Measurements from ENCODE around the gene PPP4R2.
A peak's percentile ranks its signal among the peaks of the same experiment; 100 is the strongest.

The PPP4R2 gene

GRCh38 chr3:73074781-73075180 is 78.2 kb downstream of the PPP4R2 start:
- H3K9me3 Mint-ChIP-seq = no peaks in the 10 kb centered on the region
- no peak for DNase-seq (ENCODE audit: low spot score)
- H3K4me1 Mint-ChIP-seq (ENCODE audit: low read depth) = peaks cover 8% of the 10 kb centered on the region
- H3K36me3 Mint-ChIP-seq (ENCODE audit: low read depth) = no peaks in the 10 kb centered on the region
- H3K27me3 Mint-ChIP-seq (ENCODE audit: low read depth) = no peaks in the 10 kb centered on the region
- H3K4me3 Mint-ChIP-seq = no peak overlapping the region
- H3K27ac Mint-ChIP-seq = no peak overlapping the region

- H3K27me3 Mint-ChIP-seq (ENCODE audit: low read depth) = no peaks in the 10 kb centered on the region
- H3K27ac Mint-ChIP-seq = no peak overlapping the region
- H3K4me3 Mint-ChIP-seq = no peak overlapping the region
- H3K4me1 Mint-ChIP-seq (ENCODE audit: low read depth) = peaks cover 2% of the 10 kb centered on the region
- H3K9me3 Mint-ChIP-seq = no peaks in the 10 kb centered on the region
- H3K36me3 Mint-ChIP-seq (ENCODE audit: low read depth) = no peaks in the 10 kb centered on the region
- no peak for DNase-seq (ENCODE audit: low spot score)
Measured at GRCh38 chr3:73080216-73080966, 83.8 kb downstream of the PPP4R2 start.

GRCh38 chr3:73081140-73081539 is 84.5 kb downstream of the PPP4R2 start:
- Mint-ChIP-seq H3K4me1 (ENCODE audit: low read depth) (peaks cover 5% of the 10 kb centered on the region), H3K36me3 (ENCODE audit: low read depth) (no peaks in the 10 kb centered on the region), H3K27ac (no peak overlapping the region), H3K4me3 (no peak overlapping the region), H3K27me3 (ENCODE audit: low read depth) (peaks cover 2% of the 10 kb centered on the region), H3K9me3 (no peaks in the 10 kb centered on the region)
- DNase-seq (ENCODE audit: low spot score) = no peak

DNA sequence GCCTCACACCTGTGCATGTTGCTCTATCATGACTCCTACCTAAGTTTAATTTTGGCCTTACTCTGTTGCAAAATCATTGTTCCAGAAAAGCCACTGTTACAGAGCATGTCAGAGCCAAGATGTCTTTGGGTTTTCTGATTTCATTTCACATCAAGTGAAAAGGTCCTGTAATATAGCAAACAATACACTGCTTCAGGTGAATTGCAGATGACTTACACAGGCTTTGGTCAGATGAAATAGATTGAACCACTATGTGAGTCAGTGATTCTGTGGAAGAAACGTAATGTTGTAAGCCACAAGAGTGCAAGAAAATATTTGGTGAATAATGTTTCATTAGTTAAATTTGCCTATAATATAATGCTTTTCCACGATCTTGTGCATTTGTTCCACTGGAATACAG is 87.6 kb downstream of the PPP4R2 start:
- Mint-ChIP-seq H3K4me1 (ENCODE audit: low read depth) (peaks cover 7% of the 10 kb centered on the region), H3K9me3 (no peaks in the 10 kb centered on the region), H3K4me3 (no peak overlapping the region), H3K27ac (no peak overlapping the region), H3K27me3 (ENCODE audit: low read depth) (peaks cover 4% of the 10 kb centered on the region), H3K36me3 (ENCODE audit: low read depth) (no peaks in the 10 kb centered on the region)
- DNase-seq (ENCODE audit: low spot score) = no peak

DNA sequence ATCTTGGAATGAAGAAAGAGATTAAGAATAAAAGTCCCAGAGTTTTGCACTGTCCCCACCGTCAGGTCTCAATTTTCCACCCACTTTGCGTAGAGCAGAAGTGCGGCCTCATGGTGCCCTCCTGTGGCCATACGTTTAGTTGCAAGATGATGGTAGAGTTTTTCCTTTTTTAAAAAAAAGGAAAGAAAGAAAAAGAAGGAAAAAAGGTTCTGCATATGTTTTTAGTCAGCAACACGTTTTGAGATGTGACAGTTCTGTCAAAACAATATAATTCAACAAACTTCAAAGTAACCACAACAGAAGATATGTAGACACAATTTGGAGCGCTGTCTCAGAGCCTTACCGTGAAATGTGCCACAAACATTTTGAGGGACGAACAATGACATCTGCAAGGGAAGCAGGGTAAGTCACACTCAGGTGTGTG is 89.5 kb downstream of the PPP4R2 start:
- H3K4me3 Mint-ChIP-seq = no peak overlapping the region
- H3K27me3 Mint-ChIP-seq (ENCODE audit: low read depth) = peaks cover 4% of the 10 kb centered on the region
- peaks cover 5% of the 10 kb centered on the region for H3K4me1 Mint-ChIP-seq (ENCODE audit: low read depth)
- DNase-seq (ENCODE audit: low spot score) = peak; percentile 18
- no peaks in the 10 kb centered on the region for H3K36me3 Mint-ChIP-seq (ENCODE audit: low read depth)
- H3K27ac Mint-ChIP-seq = no peak overlapping the region
- no peaks in the 10 kb centered on the region for H3K9me3 Mint-ChIP-seq

DNA sequence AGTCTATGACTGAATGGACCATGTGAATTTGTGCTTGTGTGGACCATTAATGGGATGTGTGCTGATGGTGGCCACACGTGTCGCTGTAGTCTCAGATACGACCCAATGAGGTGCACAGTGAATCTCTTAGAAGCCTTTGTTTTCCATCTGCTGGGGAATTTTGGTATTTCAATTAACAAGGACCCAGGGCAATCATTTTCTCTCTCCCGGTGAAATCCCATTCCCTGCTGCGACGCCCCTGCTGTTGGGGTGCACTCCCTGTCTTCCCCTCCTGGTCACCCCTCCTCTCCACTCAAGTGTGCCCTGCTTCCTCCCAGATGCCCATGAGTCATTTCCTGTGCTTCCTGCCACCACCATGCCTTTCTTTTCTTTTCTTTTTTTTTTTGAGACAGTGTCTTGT is 97.5 kb downstream of the PPP4R2 start:
- H3K4me1 Mint-ChIP-seq (ENCODE audit: low read depth) = peaks cover 4% of the 10 kb centered on the region
- H3K9me3 Mint-ChIP-seq = no peaks in the 10 kb centered on the region
- H3K27me3 Mint-ChIP-seq (ENCODE audit: low read depth) = no peaks in the 10 kb centered on the region
- peak overlapping the region; percentile 18 for H3K4me3 Mint-ChIP-seq
- DNase-seq (ENCODE audit: low spot score) = no peak
- no peak overlapping the region for H3K27ac Mint-ChIP-seq
- H3K36me3 Mint-ChIP-seq (ENCODE audit: low read depth) = no peaks in the 10 kb centered on the region

GRCh38 chr3:73094951-73095350 is 98.3 kb downstream of the PPP4R2 start:
- H3K9me3 Mint-ChIP-seq = no peaks in the 10 kb centered on the region
- DNase-seq (ENCODE audit: low spot score) = no peak
- no peaks in the 10 kb centered on the region for H3K27me3 Mint-ChIP-seq (ENCODE audit: low read depth)
- no peak overlapping the region for H3K27ac Mint-ChIP-seq
- peaks cover 4% of the 10 kb centered on the region for H3K4me1 Mint-ChIP-seq (ENCODE audit: low read depth)
- no peaks in the 10 kb centered on the region for H3K36me3 Mint-ChIP-seq (ENCODE audit: low read depth)
- no peak overlapping the region for H3K4me3 Mint-ChIP-seq

- H3K4me3 Mint-ChIP-seq = no peak overlapping the region
- peaks cover 4% of the 10 kb centered on the region for H3K4me1 Mint-ChIP-seq (ENCODE audit: low read depth)
- H3K9me3 Mint-ChIP-seq = no peaks in the 10 kb centered on the region
- no peaks in the 10 kb centered on the region for H3K27me3 Mint-ChIP-seq (ENCODE audit: low read depth)
- DNase-seq (ENCODE audit: low spot score) = no peak
- no peaks in the 10 kb centered on the region for H3K36me3 Mint-ChIP-seq (ENCODE audit: low read depth)
- H3K27ac Mint-ChIP-seq = no peak overlapping the region
Measured at GRCh38 chr3:73096169-73096568, 99.6 kb downstream of the PPP4R2 start.

DNA sequence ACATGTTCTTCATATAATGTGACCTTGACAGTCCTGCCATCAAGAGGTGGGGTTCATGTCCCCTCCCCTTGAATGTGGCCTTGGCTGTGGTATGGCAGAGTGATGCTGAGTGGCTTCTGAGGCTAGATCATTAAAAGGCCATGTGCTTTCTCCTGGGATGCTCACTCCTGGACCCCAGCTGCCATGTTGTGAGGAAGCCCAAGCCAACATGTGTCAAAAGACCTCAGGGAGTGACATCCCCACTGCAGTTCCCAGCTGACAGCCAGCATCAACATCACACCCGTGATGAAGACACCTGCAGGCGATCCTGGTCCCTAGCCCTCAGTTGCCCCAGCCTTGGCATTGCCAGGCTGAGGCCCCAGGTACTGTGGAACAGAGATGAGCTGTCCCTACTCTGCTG is 101.4 kb downstream of the PPP4R2 start:
- no peak overlapping the region for H3K27ac Mint-ChIP-seq
- H3K27me3 Mint-ChIP-seq (ENCODE audit: low read depth) = no peaks in the 10 kb centered on the region
- H3K9me3 Mint-ChIP-seq = no peaks in the 10 kb centered on the region
- peaks cover 4% of the 10 kb centered on the region for H3K4me1 Mint-ChIP-seq (ENCODE audit: low read depth)
- H3K4me3 Mint-ChIP-seq = no peak overlapping the region
- H3K36me3 Mint-ChIP-seq (ENCODE audit: low read depth) = no peaks in the 10 kb centered on the region
- DNase-seq (ENCODE audit: low spot score) = no peak

DNA sequence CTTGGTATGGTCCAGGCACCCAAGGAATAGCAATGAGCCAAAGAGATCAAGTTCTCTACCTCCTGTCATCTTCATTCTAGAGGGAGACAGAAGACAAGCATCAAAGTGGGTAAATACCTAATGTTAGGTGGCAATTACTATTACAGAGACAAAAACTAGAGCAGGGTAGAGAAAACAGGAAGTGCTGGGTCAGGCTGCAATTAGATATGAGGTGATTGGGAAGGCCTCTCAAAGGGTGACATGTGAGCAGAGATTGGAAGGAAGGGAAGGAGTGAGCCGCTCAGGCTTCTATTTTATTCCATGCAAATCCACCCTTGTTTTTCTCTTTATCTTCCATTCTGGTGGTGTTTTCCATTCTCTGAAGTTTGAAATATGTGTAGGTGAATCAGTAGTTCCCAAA is 102.3 kb downstream of the PPP4R2 start:
- H3K36me3 Mint-ChIP-seq (ENCODE audit: low read depth) = no peaks in the 10 kb centered on the region
- H3K9me3 Mint-ChIP-seq = no peaks in the 10 kb centered on the region
- DNase-seq (ENCODE audit: low spot score) = no peak
- no peaks in the 10 kb centered on the region for H3K27me3 Mint-ChIP-seq (ENCODE audit: low read depth)
- no peak overlapping the region for H3K27ac Mint-ChIP-seq
- peaks cover 4% of the 10 kb centered on the region for H3K4me1 Mint-ChIP-seq (ENCODE audit: low read depth)
- H3K4me3 Mint-ChIP-seq = no peak overlapping the region

GRCh38 chr3:73100741-73101559 is 104.3 kb downstream of the PPP4R2 start:
- Mint-ChIP-seq H3K9me3 (no peaks in the 10 kb centered on the region), H3K27me3 (ENCODE audit: low read depth) (no peaks in the 10 kb centered on the region), H3K4me3 (no peak overlapping the region), H3K36me3 (ENCODE audit: low read depth) (no peaks in the 10 kb centered on the region), H3K4me1 (ENCODE audit: low read depth) (no peaks in the 10 kb centered on the region), H3K27ac (no peak overlapping the region)
- DNase-seq (ENCODE audit: low spot score) = peak; percentile 48

- Mint-ChIP-seq H3K4me3 (no peak overlapping the region), H3K9me3 (no peaks in the 10 kb centered on the region), H3K27ac (no peak overlapping the region), H3K4me1 (ENCODE audit: low read depth) (no peaks in the 10 kb centered on the region), H3K36me3 (ENCODE audit: low read depth) (no peaks in the 10 kb centered on the region), H3K27me3 (ENCODE audit: low read depth) (no peaks in the 10 kb centered on the region)
- DNase-seq (ENCODE audit: low spot score) = no peak
Measured at GRCh38 chr3:73101881-73102280, 105.3 kb downstream of the PPP4R2 start.

DNA sequence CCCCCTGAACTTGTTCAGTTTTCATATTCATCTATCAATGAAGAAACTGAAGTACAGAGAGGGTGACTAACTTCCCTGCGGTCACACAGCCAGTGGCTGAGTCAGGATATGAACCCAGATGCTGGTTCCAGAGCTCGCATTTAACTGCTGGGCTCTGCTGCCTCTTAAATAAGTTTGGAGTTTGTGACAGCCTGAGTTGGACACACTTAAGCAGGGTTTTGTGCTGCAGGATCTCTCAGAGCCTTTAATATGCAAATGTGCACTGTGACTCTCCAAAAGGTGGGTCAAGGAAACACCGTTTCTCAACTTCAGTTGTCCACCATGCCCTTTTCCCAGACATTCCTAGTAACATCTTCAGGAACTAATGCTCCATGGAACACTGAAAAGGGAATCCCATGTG is 110.6 kb downstream of the PPP4R2 start:
- Mint-ChIP-seq H3K27me3 (ENCODE audit: low read depth) (no peaks in the 10 kb centered on the region), H3K27ac (no peak overlapping the region), H3K4me3 (no peak overlapping the region), H3K36me3 (ENCODE audit: low read depth) (no peaks in the 10 kb centered on the region), H3K9me3 (no peaks in the 10 kb centered on the region), H3K4me1 (ENCODE audit: low read depth) (no peaks in the 10 kb centered on the region)
- no peak for DNase-seq (ENCODE audit: low spot score)

GRCh38 chr3:73107676-73108187 is 111.1 kb downstream of the PPP4R2 start:
- Mint-ChIP-seq H3K4me3 (no peak overlapping the region), H3K27ac (no peak overlapping the region), H3K27me3 (ENCODE audit: low read depth) (no peaks in the 10 kb centered on the region), H3K9me3 (no peaks in the 10 kb centered on the region), H3K36me3 (ENCODE audit: low read depth) (no peaks in the 10 kb centered on the region), H3K4me1 (ENCODE audit: low read depth) (no peaks in the 10 kb centered on the region)
- DNase-seq (ENCODE audit: low spot score) = no peak
